ENCODE data around the gene TRIM47. TPM values are rescaled to one million over a fixed set of nuclear protein-coding genes. Genes with fewer than 3 reads are reported as not detected.
A peak's percentile ranks its signal among the peaks of the same experiment; 100 is the strongest.

The TRIM47 gene
- total RNA-seq, 6 experiments from 2014 or later: 9.1 to 27.0 (median 21.5) TPM

GRCh38 chr17:75899767-75900468 lies 21.5 kb upstream of the TRIM47 start:
- ATAC-seq: peak in 1 of 4 donors; percentile 2
- DNase-seq: peak in 2 of 3 donors; percentile 74 to 78
- TF ChIP-seq, protein P1, sequence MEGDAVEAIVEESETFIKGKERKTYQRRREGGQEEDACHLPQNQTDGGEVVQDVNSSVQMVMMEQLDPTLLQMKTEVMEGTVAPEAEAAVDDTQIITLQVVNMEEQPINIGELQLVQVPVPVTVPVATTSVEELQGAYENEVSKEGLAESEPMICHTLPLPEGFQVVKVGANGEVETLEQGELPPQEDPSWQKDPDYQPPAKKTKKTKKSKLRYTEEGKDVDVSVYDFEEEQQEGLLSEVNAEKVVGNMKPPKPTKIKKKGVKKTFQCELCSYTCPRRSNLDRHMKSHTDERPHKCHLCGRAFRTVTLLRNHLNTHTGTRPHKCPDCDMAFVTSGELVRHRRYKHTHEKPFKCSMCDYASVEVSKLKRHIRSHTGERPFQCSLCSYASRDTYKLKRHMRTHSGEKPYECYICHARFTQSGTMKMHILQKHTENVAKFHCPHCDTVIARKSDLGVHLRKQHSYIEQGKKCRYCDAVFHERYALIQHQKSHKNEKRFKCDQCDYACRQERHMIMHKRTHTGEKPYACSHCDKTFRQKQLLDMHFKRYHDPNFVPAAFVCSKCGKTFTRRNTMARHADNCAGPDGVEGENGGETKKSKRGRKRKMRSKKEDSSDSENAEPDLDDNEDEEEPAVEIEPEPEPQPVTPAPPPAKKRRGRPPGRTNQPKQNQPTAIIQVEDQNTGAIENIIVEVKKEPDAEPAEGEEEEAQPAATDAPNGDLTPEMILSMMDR (IDR thresholded peaks at IDR 0.05): no peak
- TF ChIP-seq POLR2A (IDR thresholded peaks at IDR 0.05): no peak
- Histone ChIP-seq H3K36me3 (peaks cover 0 to 38% (median 13%) of the 10 kb centered on the region in 4 donors), H3K4me1 (peaks cover 0 to 36% (median 6%) of the 10 kb centered on the region in 4 donors), H3K9me3 (no peaks in the 10 kb centered on the region), H3K27me3 (no peaks in the 10 kb centered on the region), H3K27ac (no peak overlapping the region), H3K4me3 (no peak overlapping the region)
- intact Hi-C loops (cut with DNase I): no loop called here
- WGBS (ENCODE audit: insufficient coverage, low coverage, low lambda C conversion rate, missing lambda C conversion rate): 71% methylated on average over 5 of the region's 23 CpGs

DNA sequence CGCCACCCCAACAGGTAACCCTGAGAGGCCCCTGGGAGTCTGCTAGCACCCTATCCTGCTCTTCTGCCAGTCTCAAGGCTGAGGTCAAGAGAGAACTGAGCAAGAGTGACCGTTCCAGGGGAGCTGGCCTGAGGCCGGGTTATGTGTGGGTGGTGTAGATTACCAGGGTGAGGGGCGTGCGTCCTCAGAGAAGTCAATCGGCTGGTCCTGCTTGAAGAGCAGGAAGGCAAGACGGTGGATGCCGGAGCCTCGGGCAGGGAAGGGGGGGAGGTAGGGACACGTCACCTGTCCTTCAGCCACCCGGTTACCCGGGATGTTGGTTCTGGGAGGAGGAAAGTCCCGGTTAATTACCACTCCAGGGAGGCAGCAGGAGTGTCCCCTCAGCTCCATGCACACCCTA lies 21.0 kb upstream of the TRIM47 start:
- 80% methylated on average over 1 of the region's 13 CpGs for WGBS (ENCODE audit: insufficient coverage, low coverage, low lambda C conversion rate, missing lambda C conversion rate)
- Histone ChIP-seq H3K27me3 (no peaks in the 10 kb centered on the region), H3K36me3 (peaks cover 0 to 38% (median 13%) of the 10 kb centered on the region in 4 donors), H3K4me3 (no peak overlapping the region), H3K27ac (no peak overlapping the region), H3K9me3 (no peaks in the 10 kb centered on the region), H3K4me1 (peaks cover 0 to 36% (median 6%) of the 10 kb centered on the region in 4 donors)
- intact Hi-C loops (cut with DNase I): no loop called here
- TF ChIP-seq POLR2A (IDR thresholded peaks at IDR 0.05): no peak
- peak in 2 of 3 donors; percentile 49 to 52 for DNase-seq
- ATAC-seq: no peak

DNA sequence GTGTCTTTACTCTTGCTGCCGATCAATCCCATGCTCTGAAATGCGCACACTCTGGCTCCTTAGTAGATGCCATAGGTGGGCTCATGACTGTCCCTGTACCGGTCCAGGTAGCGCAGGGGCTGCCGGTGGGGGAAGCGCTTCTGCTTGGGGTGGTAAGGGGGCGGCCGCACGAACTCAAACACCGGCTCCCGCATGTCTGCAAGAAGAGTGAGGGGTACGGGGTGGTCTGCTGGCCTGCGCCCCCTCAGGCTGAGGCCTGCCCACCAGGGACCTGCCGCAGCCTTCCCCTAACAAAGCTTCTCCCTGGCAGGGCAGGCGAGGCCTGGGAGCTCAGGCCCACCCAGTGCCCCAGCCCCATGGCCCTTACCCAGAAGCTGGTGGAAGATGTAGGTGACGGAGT lies 20.4 kb upstream of the TRIM47 start:
- Histone ChIP-seq H3K27ac (no peak overlapping the region), H3K27me3 (no peaks in the 10 kb centered on the region), H3K36me3 (peaks cover 0 to 38% (median 13%) of the 10 kb centered on the region in 4 donors), H3K4me3 (no peak overlapping the region), H3K9me3 (no peaks in the 10 kb centered on the region), H3K4me1 (peaks cover 0 to 31% (median 6%) of the 10 kb centered on the region in 4 donors)
- intact Hi-C loops (cut with DNase I): no loop called here
- 93% methylated on average over 3 of the region's 16 CpGs for WGBS (ENCODE audit: insufficient coverage, low coverage, low lambda C conversion rate, missing lambda C conversion rate)
- ATAC-seq (no peak), DNase-seq (no peak)
- no peak for TF ChIP-seq POLR2A (IDR thresholded peaks at IDR 0.05)
- TF ChIP-seq, protein P1 (IDR thresholded peaks at IDR 0.05): no peak

DNA sequence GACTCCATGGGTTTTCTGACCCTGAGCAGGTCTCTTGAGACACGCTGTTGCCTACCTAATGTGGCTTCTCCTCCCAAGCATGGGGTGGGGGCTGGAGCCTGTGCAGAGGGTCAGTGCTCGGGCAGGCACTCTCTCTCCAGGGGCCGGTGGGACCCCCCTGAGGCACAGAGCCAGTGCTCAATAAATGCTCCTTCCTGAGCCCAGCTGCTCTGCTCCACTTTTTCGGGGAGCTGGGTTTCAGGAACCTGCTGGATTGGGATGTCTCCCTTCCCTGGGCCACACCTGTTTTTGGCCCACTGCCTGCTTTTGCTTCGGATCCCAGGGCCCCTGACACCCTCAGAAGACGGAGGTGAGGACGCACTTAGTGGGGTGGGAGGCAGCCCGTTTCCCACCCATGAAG lies 19.7 kb upstream of the TRIM47 start:
- no CpG with 5 or more reads among the region's 8 CpGs for WGBS (ENCODE audit: insufficient coverage, low coverage, low lambda C conversion rate, missing lambda C conversion rate)
- DNase-seq: peak in 1 of 3 donors; percentile 56

More for the DNA sequence above, 19.7 kb upstream of the TRIM47 start:
- Histone ChIP-seq H3K4me3 (no peak overlapping the region), H3K27ac (no peak overlapping the region), H3K36me3 (peaks cover 0 to 38% (median 13%) of the 10 kb centered on the region in 4 donors), H3K9me3 (no peaks in the 10 kb centered on the region), H3K27me3 (no peaks in the 10 kb centered on the region), H3K4me1 (peaks cover 0 to 28% (median 6%) of the 10 kb centered on the region in 4 donors)
- TF ChIP-seq, protein P1 (IDR thresholded peaks at IDR 0.05): no peak
- no peak for TF ChIP-seq POLR2A (IDR thresholded peaks at IDR 0.05)
- ATAC-seq: no peak
- intact Hi-C loops (cut with DNase I): no loop called here
